Mesodermal cell (in vitro differentiated cells): Measurements from ENCODE around the gene GPBAR1.

ENCODE experiments used
- H3K27ac ChIP-seq: 2 replicates; pipeline ENCODE4 v1.7.0; 2013; ENCODE audit warnings: mild to moderate bottlenecking, low read depth, low read length, moderate library complexity; ENCODE audit not compliant: severe bottlenecking
- H3K36me3 ChIP-seq: 2 replicates; pipeline ENCODE4 v1.7.1; 2013; ENCODE audit warnings: mild to moderate bottlenecking, low read length, moderate library complexity; ENCODE audit not compliant: control insufficient read depth, insufficient read depth
- H3K4me1 ChIP-seq: one replicate; pipeline ENCODE4 v1.7.1; 2013; ENCODE audit warnings: mild to moderate bottlenecking, low read length; ENCODE audit not compliant: insufficient read depth, control insufficient read depth, poor library complexity, severe bottlenecking
- H3K4me3 ChIP-seq: 2 replicates; pipeline ENCODE4 v1.7.0; 2013; ENCODE audit warnings: low read length, control low read depth, mild to moderate bottlenecking; ENCODE audit not compliant: insufficient read depth, poor library complexity, severe bottlenecking; ENCODE audit errors: extremely low read depth
- H3K9me3 ChIP-seq: 2 replicates; pipeline ENCODE4 v1.7.1; 2013; ENCODE audit warnings: mild to moderate bottlenecking, low read length, moderate library complexity; ENCODE audit not compliant: control insufficient read depth
- WGBS, 2 experiments: methylation state at CpG; one replicate each; pipeline ENCODE4 v1.1.5; 2013; ENCODE audit warnings: missing lambda C conversion rate in 2 of 2; ENCODE audit not compliant: insufficient coverage in 2 of 2; 5-methylcytosine and 5-hydroxymethylcytosine counted together

Gene GPBAR1

GRCh38 chr2:218224186-218224585 lies 36.6 kb upstream of the GPBAR1 start:
- H3K4me3 ChIP-seq = no peak overlapping the region
- WGBS, 2 experiments = no CpG with 5 or more reads among the region's 1 CpG
- H3K36me3 ChIP-seq = peaks cover 95% of the 10 kb centered on the region
- H3K9me3 ChIP-seq = no peaks in the 10 kb centered on the region
- no peak overlapping the region for H3K27ac ChIP-seq
- H3K4me1 ChIP-seq = peaks cover 30% of the 10 kb centered on the region

GRCh38 chr2:218226903-218227302 lies 33.9 kb upstream of the GPBAR1 start:
- H3K4me3 ChIP-seq = no peak overlapping the region
- H3K9me3 ChIP-seq = no peaks in the 10 kb centered on the region
- peaks cover 95% of the 10 kb centered on the region for H3K36me3 ChIP-seq
- WGBS, 2 experiments = 83 to 100% methylated on average over 1 to 2 of the region's 3 CpGs
- no peak overlapping the region for H3K27ac ChIP-seq
- H3K4me1 ChIP-seq = peaks cover 27% of the 10 kb centered on the region

DNA sequence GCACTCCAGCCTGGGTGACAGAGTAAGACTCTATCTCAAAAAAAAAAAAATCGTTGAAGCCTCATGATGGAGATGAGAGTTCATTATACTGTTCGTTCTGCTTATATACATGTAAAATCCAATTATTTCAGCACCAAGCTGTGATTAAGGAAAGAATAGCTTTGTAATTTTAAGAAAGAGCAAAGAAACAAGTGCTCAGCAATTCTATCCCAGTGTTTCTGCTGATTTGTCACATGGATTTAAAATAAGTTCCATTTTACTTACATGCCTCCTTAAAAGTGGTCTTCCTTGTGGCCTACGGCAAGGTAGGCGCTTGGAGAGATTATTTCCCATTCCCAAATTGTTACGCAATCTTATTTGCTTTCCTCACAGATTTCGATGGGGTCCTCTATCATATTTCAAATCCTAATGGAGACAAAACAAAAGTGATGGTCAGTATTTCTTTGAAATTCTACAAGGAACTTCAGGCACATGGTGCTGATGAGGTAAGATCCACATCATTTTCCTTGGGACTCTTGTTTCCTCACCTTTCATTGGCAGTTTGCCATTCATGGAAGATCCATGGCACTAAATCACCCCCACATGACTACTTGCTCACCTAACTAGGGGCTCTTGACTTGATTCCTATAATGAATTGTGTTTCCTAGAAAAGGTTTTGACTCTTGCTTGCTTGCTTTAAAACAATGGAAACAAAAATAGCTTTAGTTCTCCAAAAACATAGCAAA lies 32.3 kb upstream of the GPBAR1 start:
- H3K4me1 ChIP-seq = peaks cover 21% of the 10 kb centered on the region
- H3K27ac ChIP-seq = peak overlapping the region; percentile 37
- H3K9me3 ChIP-seq = no peaks in the 10 kb centered on the region
- WGBS, 2 experiments = 95 to 100% methylated on average over 1 to 2 of the region's 6 CpGs
- no peak overlapping the region for H3K4me3 ChIP-seq
- peaks cover 97% of the 10 kb centered on the region for H3K36me3 ChIP-seq

DNA sequence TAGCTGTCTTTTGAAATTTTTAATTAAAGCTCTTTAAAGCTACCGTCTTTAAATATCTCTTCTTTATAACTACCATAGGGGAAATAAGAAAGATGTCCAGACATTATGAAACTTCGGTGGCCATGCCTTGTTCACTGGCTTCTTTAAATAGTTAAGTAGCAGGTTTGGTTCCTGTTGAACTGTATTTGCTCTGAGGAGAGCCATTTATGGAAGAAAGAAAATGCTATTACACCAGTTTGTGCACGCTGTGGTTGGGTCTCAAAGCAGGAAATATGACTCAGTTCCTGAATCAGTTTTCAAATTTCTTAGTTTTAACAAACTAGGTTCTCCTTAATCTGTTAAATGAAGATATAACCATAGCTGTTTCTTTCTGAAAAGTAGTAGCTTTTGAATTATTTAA lies 31.6 kb upstream of the GPBAR1 start:
- no peaks in the 10 kb centered on the region for H3K9me3 ChIP-seq
- H3K36me3 ChIP-seq = peaks cover 97% of the 10 kb centered on the region
- WGBS, 2 experiments = 60 to 100% methylated on average over 1 of the region's 3 CpGs
- H3K27ac ChIP-seq = peak overlapping the region; percentile 37
- peaks cover 21% of the 10 kb centered on the region for H3K4me1 ChIP-seq
- H3K4me3 ChIP-seq = no peak overlapping the region

- peaks cover 21% of the 10 kb centered on the region for H3K4me1 ChIP-seq
- H3K36me3 ChIP-seq = peaks cover 97% of the 10 kb centered on the region
- no peaks in the 10 kb centered on the region for H3K9me3 ChIP-seq
- no peak overlapping the region for H3K4me3 ChIP-seq
- 88 to 97% methylated on average over 3 to 4 of the region's 4 CpGs for WGBS, 2 experiments
- no peak overlapping the region for H3K27ac ChIP-seq
These were observed 31.0 kb upstream of the GPBAR1 start for GRCh38 chr2:218229851-218230250.

- H3K9me3 ChIP-seq = no peaks in the 10 kb centered on the region
- peaks cover 21% of the 10 kb centered on the region for H3K4me1 ChIP-seq
- H3K27ac ChIP-seq = no peak overlapping the region
- WGBS, 2 experiments = no CpG with 5 or more reads among the region's 1 CpG
- H3K4me3 ChIP-seq = no peak overlapping the region
- peaks cover 97% of the 10 kb centered on the region for H3K36me3 ChIP-seq
These were observed 29.9 kb upstream of the GPBAR1 start for GRCh38 chr2:218230882-218231281.

- peaks cover 94% of the 10 kb centered on the region for H3K36me3 ChIP-seq
- 94 to 100% methylated on average over 3 to 4 of the region's 4 CpGs for WGBS, 2 experiments
- no peak overlapping the region for H3K4me3 ChIP-seq
- no peak overlapping the region for H3K27ac ChIP-seq
- H3K9me3 ChIP-seq = no peaks in the 10 kb centered on the region
- peaks cover 12% of the 10 kb centered on the region for H3K4me1 ChIP-seq
These were observed 27.3 kb upstream of the GPBAR1 start for GRCh38 chr2:218233543-218233942.

DNA sequence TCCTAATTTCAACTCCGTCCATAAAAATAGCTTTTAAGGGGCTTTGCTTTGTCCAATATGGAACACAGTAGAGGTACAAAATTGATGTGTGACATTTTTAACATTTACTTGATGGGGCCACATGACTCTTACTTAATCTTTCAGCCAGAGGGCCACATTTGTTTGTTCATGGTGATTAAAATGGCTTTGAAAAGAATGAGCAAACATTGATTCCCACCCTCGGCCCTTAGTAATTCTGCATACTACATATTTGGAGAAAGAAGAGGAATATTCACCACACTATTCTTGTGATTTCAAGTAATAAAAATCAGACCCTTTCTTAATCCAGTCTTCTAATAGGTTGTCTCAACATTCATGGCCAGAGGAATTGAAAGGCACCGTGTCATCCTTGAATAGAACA lies 26.3 kb upstream of the GPBAR1 start:
- H3K4me3 ChIP-seq = no peak overlapping the region
- H3K4me1 ChIP-seq = peaks cover 5% of the 10 kb centered on the region
- H3K36me3 ChIP-seq = peaks cover 97% of the 10 kb centered on the region
- no peak overlapping the region for H3K27ac ChIP-seq
- H3K9me3 ChIP-seq = no peaks in the 10 kb centered on the region
- WGBS, 2 experiments = 100% methylated on average over 1 of the region's 3 CpGs; no CpG with 5 or more reads in 1 of the 2 experiments

DNA sequence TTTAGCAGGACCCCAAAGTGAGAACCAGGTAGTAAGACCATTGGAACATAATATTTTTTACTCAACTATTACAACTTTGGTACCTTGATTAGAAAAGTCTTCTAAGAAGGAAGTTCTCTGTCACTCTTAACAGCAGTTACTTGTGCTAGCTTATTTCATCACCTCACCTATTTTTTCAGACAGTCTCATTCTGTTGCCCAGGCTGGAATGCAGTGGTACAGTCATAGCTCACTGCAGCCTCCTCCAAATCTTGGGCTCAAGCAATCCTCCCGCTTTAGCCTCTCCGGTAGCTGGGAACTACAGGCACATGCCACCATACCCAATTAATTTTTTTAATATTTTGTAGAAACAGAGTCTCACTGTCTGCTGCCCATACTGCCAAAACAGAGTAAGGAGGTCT lies 25.8 kb upstream of the GPBAR1 start:
- Histone ChIP-seq H3K36me3 (peaks cover 97% of the 10 kb centered on the region), H3K4me3 (no peak overlapping the region), H3K27ac (no peak overlapping the region), H3K9me3 (no peaks in the 10 kb centered on the region), H3K4me1 (peaks cover 3% of the 10 kb centered on the region)
- WGBS, 2 experiments = 100% methylated on average over 1 of the region's 2 CpGs; no CpG with 5 or more reads in 1 of the 2 experiments

GRCh38 chr2:218236829-218237228 lies 24.0 kb upstream of the GPBAR1 start:
- H3K4me1 ChIP-seq = no peaks in the 10 kb centered on the region
- no peaks in the 10 kb centered on the region for H3K9me3 ChIP-seq
- H3K4me3 ChIP-seq = no peak overlapping the region
- H3K27ac ChIP-seq = no peak overlapping the region
- 88 to 100% methylated on average over 3 of the region's 4 CpGs for WGBS, 2 experiments
- H3K36me3 ChIP-seq = peaks cover 97% of the 10 kb centered on the region

DNA sequence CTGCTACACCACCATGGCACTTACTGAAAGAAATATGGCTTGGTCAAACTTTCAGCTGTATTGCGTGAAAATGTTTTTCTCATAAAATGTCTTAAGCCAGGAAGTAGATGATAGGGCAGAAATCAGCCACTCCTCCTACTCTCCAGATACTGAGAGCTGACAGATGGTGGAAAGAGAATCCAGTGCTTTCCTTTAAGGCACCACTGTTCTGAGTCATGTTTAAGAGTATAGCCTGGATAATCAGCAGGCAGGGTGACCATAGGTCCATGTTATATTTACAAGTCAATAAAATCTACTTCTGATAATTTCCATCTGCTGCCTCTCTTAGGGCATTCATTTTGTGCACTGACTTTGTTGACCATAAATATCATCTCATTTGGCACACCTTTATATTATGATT lies 21.9 kb upstream of the GPBAR1 start:
- Histone ChIP-seq H3K4me3 (no peak overlapping the region), H3K27ac (no peak overlapping the region)

More for the DNA sequence above, 21.9 kb upstream of the GPBAR1 start:
- H3K9me3 ChIP-seq = no peaks in the 10 kb centered on the region
- peaks cover 96% of the 10 kb centered on the region for H3K36me3 ChIP-seq
- WGBS, 2 experiments = 100% methylated on average over 1 of the region's 1 CpG; no CpG with 5 or more reads in 1 of the 2 experiments
- H3K4me1 ChIP-seq = no peaks in the 10 kb centered on the region
